Endothelial cell of umbilical vein (primary cell): Measurements from ENCODE around the gene FLT1. TPM values are rescaled to one million over a fixed set of nuclear protein-coding genes. Genes with fewer than 3 reads are reported as not detected.

Experiments used
- BruUV-seq: library from RNA; stranded (reverse); fragments of 400-500 nt; replicated peaks from 2 replicates; lab custom pipeline; 2021; lab: Mats Ljungman, UMichigan
- CTCF ChIA-PET: fragments of 300-600, 350-600 bp; sonication (Branson Sonifier 250); formaldehyde crosslinking; loops from one replicate; lab custom pipeline; 2021; ENCODE audit warnings: antibody characterized with exemption, inconsistent platforms; lab: Charles Lee
- POLR2A ChIA-PET: fragments of 300-600, 350-600 bp; sonication (Branson Sonifier 250); formaldehyde crosslinking; loops from one replicate; lab custom pipeline; 2021; ENCODE audit warnings: antibody characterized with exemption, inconsistent platforms; lab: Charles Lee
- DNase-seq: peaks from one replicate; pipeline ENCODE4 v3.0.0-alpha.2; 2011; ENCODE audit warnings: low read depth, low spot score
- FAIRE-seq: peaks from 2 replicates; lab custom pipeline; 2011; peaks lifted over from hg19 to GRCh38; lab: Jason Lieb, UNC
- H2AFZ ChIP-seq: 2 replicates; pipeline ENCODE4 v1.6.0; 2012; ENCODE audit warnings: low read depth, low read length, control low read depth, inconsistent platforms
- H3K27ac ChIP-seq: 2 replicates; pipeline ENCODE4 v1.5.1; 2011; ENCODE audit warnings: low read depth, mild to moderate bottlenecking, control low read depth, low read length, moderate library complexity; ENCODE audit not compliant: insufficient read depth
- H3K27me3 ChIP-seq, 2 experiments: 2 replicates each; pipeline versions ENCODE4 v1.6.0 to v1.6.1; 2011; ENCODE audit warnings: low read length in 2 of 2, mixed read lengths in 1 of 2; ENCODE audit not compliant: control insufficient read depth in 2 of 2, insufficient read depth in 2 of 2
- H3K36me3 ChIP-seq, 2 experiments: 2 replicates in 1 of 2; 3 replicates in 1 of 2; pipeline ENCODE4 v1.5.1; 2011; ENCODE audit warnings: low read length in 2 of 2, mild to moderate bottlenecking in 1 of 2, moderate library complexity in 1 of 2; ENCODE audit not compliant: control insufficient read depth in 2 of 2, insufficient read depth in 2 of 2; ENCODE audit errors: extremely low read depth in 1 of 2
- H3K4me1 ChIP-seq: 3 replicates; pipeline ENCODE4 v1.5.1; 2011; ENCODE audit warnings: mild to moderate bottlenecking, low read length; ENCODE audit not compliant: control insufficient read depth, insufficient read depth; ENCODE audit errors: extremely low read depth
- H3K4me2 ChIP-seq: 2 replicates; pipeline ENCODE4 v1.6.1; 2011; ENCODE audit warnings: low read length, control low read depth, mixed read lengths; ENCODE audit not compliant: insufficient read depth
- H3K4me3 ChIP-seq, 3 experiments: fragments of 200-600 bp in 1 of 3; sonication (generic), shearing (Covaris generic) in 1 of 3; replicated peaks in 1 of 3; 2 replicates each; pipeline ENCODE4 v1.5.1; 2011 to 2016; ENCODE audit warnings: control low read depth in 3 of 3, low read length in 3 of 3, mild to moderate bottlenecking in 2 of 3, inconsistent platforms in 1 of 3, low read depth in 1 of 3, moderate library complexity in 1 of 3; ENCODE audit not compliant: insufficient read depth in 1 of 3
- H3K79me2 ChIP-seq: 2 replicates; pipeline ENCODE4 v1.6.0; 2012; ENCODE audit warnings: low read length, inconsistent platforms; ENCODE audit not compliant: control insufficient read depth, insufficient read depth
- H3K9ac ChIP-seq: replicated peaks from 2 replicates; pipeline ENCODE3; 2011; ENCODE audit warnings: low read length, control low read depth; ENCODE audit not compliant: insufficient read depth; ENCODE audit errors: extremely low read depth
- H3K9me1 ChIP-seq: replicated peaks from 3 replicates; pipeline ENCODE4 v1.6.0; 2011; ENCODE audit warnings: mild to moderate bottlenecking, low read length; ENCODE audit not compliant: control insufficient read depth, insufficient read depth; ENCODE audit errors: extremely low read depth
- H3K9me3 ChIP-seq: replicated peaks from 2 replicates; pipeline ENCODE4 v1.5.1; 2012; ENCODE audit warnings: low read length, inconsistent platforms; ENCODE audit not compliant: control insufficient read depth, insufficient read depth
- H4K20me1 ChIP-seq: replicated peaks from 2 replicates; pipeline ENCODE3; 2011; ENCODE audit warnings: mild to moderate bottlenecking, low read length; ENCODE audit not compliant: control insufficient read depth, insufficient read depth; ENCODE audit errors: extremely low read depth
- CTCF ChIP-seq, 2 donors: IDR thresholded peaks; 1 replicate in 1 of 2; 2 replicates in 1 of 2; pipeline ENCODE4 v1.5.1; 2011; ENCODE audit warnings: low read length in 2 of 2, mild to moderate bottlenecking in 2 of 2, moderate library complexity in 2 of 2, control low read depth in 1 of 2, inconsistent platforms in 1 of 2, low read depth in 1 of 2; ENCODE audit not compliant: insufficient read depth in 1 of 2; ENCODE audit errors: extremely low read depth in 1 of 2
- EZH2 ChIP-seq: IDR thresholded peaks from 2 replicates; pipeline ENCODE4 v1.6.1; 2012; ENCODE audit warnings: borderline replicate concordance, low read depth, mild to moderate bottlenecking, moderate library complexity, low read length, inconsistent platforms; ENCODE audit not compliant: severe bottlenecking
- FOS ChIP-seq: IDR thresholded peaks from 2 replicates; pipeline ENCODE4 v1.6.1; 2011; ENCODE audit warnings: mild to moderate bottlenecking, low read length, moderate library complexity, borderline replicate concordance; ENCODE audit not compliant: insufficient read depth
- JUN ChIP-seq: IDR thresholded peaks from 2 replicates; pipeline ENCODE4 v1.6.1; 2011; ENCODE audit warnings: borderline replicate concordance, low read depth; ENCODE audit not compliant: insufficient read length, insufficient read depth
- POLR2A ChIP-seq: IDR thresholded peaks from 2 replicates; pipeline ENCODE4 v1.6.1; 2012; ENCODE audit warnings: low read depth, mild to moderate bottlenecking, control low read depth, low read length
- dilution Hi-C: fragments of 300-500 bp; cut with MboI; formaldehyde crosslinking; loops from one replicate; pipeline ENCODE4 v1.15.0; 2019; ENCODE audit warnings: low sequenced_read_pairs; ENCODE audit not compliant: extremely low pct_ligation_motif_present
- intact Hi-C: fragments of 100-400 bp; cut with micrococcal nuclease; formaldehyde crosslinking; loops from one replicate; pipeline ENCODE4 v1.10.0; 2022
- polyA plus RNA-seq, 4 experiments: library from polyadenylated mRNA; depleted of rRNA in 3 of 4; stranded (reverse) in 3 of 4; unstranded in 1 of 4; fragments of >200 nt; gene quantifications; 2 replicates each; pipeline versions ENCODE4 v1.2.1 to v1.2.3, GENCODE V29; 2011 to 2012; ENCODE audit warnings: missing spikeins in 1 of 4
- total RNA-seq: library from RNA; stranded (reverse); gene quantifications from 2 replicates; pipeline ENCODE4 v1.2.3, GENCODE V29; 2021

Gene FLT1
- total and polyA plus RNA-seq, 2 donors (not counting 3 experiments of a cell fraction or from before 2014, with no cell fraction given), result 16.0 to 104 TPM

GRCh38 chr13:28539625-28540286 is 44.8 kb upstream of the FLT1 start:
- H3K27ac ChIP-seq, result no peak overlapping the region
- DNase-seq, result no peak
- H3K4me1 ChIP-seq, result no peaks in the 10 kb centered on the region
- no peaks in the 10 kb centered on the region for H3K27me3 ChIP-seq
- no peak for TF ChIP-seq EZH2
- TF ChIP-seq JUN, result no peak
- no peak for TF ChIP-seq FOS
- no peak overlapping the region for H3K4me2 ChIP-seq
- no peak overlapping the region for H3K4me3 ChIP-seq
- H3K79me2 ChIP-seq, result no peaks in the 10 kb centered on the region
- CTCF ChIA-PET, result interaction anchor here (1.0 to 1.6 kb wide), 2 partner anchors 9 to 15 kb away, joined by 3 to 4 read pairs; no protein-coding TSS in a partner anchor
- BruUV-seq, result no TSS peak
- H2AFZ ChIP-seq, result no peak overlapping the region
- H3K9me1 ChIP-seq, result no peaks in the 10 kb centered on the region
- no peak for FAIRE-seq
- intact Hi-C loops (no loop called here), dilution Hi-C loops (no loop called here)
- no peaks in the 10 kb centered on the region for H3K36me3 ChIP-seq
- H3K9ac ChIP-seq, result no peak overlapping the region
- no peaks in the 10 kb centered on the region for H3K9me3 ChIP-seq
- no peaks in the 10 kb centered on the region for H4K20me1 ChIP-seq
- POLR2A ChIA-PET, result no interaction called here

- Histone ChIP-seq H2AFZ (no peak overlapping the region), H3K4me3 (no peak overlapping the region), H3K79me2 (no peaks in the 10 kb centered on the region), H3K27me3 (no peaks in the 10 kb centered on the region), H4K20me1 (no peaks in the 10 kb centered on the region), H3K9me1 (no peaks in the 10 kb centered on the region), H3K4me1 (no peaks in the 10 kb centered on the region), H3K27ac (no peak overlapping the region), H3K9ac (no peak overlapping the region), H3K4me2 (no peak overlapping the region), H3K9me3 (no peaks in the 10 kb centered on the region), H3K36me3 (no peaks in the 10 kb centered on the region)
- intact Hi-C loops, result no loop called here
- ChIA-PET CTCF (no interaction called here), POLR2A (no interaction called here)
- DNase-seq (no peak), FAIRE-seq (no peak)
- BruUV-seq, result no TSS peak
- no peak for TF ChIP-seq POLR2A
- TF ChIP-seq CTCF (IDR thresholded peaks at IDR 0.05; ENCODE audit: extremely low read depth in 1 of 2, insufficient read depth in 1 of 2, low read depth in 1 of 2, low read length in 2 of 2), result no peak
- no peak for TF ChIP-seq JUN
- no peak for TF ChIP-seq FOS
- dilution Hi-C loops, result no loop called here
Observed at GRCh38 chr13:28538932-28539331, 44.0 kb upstream of the FLT1 start.
